Measurements from ENCODE around the gene BCAM. TPM values are rescaled to one million over a fixed set of nuclear protein-coding genes. Genes with fewer than 3 reads are reported as not detected.

BCAM gene
- total RNA-seq, 1 experiment from 2014 or later: 23.9 TPM

DNA sequence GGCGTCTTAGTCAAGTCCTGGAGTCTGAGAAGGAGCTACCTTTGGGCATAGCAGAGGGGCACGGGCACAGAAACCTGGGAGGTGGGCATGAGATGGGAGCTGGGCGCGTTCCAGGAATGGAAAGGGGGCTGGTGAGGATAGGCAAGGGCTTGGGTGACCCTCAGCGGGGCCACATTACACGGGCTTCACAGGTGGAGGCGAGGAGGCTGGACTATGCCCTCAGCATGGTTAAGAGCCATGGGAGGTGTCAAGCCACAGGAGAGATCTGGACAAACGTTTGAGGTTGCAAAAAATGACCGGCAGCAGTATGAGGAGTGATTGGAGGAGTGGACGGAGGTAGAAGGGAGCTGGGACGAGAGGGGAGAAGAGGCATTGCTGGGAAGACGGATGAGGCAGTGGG, 58.7 kb downstream of the BCAM start:
- H3K4me3 ChIP-seq (ENCODE audit: insufficient read depth, low read depth, low read length): no peak overlapping the region
- H3K27me3 ChIP-seq (ENCODE audit: control insufficient read depth, insufficient read depth, low read length): no peaks in the 10 kb centered on the region
- peak; percentile 22 for DNase-seq
- peaks cover 36% of the 10 kb centered on the region for H3K36me3 ChIP-seq (replicated peaks; ENCODE audit: control insufficient read depth, insufficient read depth, low read length)

DNA sequence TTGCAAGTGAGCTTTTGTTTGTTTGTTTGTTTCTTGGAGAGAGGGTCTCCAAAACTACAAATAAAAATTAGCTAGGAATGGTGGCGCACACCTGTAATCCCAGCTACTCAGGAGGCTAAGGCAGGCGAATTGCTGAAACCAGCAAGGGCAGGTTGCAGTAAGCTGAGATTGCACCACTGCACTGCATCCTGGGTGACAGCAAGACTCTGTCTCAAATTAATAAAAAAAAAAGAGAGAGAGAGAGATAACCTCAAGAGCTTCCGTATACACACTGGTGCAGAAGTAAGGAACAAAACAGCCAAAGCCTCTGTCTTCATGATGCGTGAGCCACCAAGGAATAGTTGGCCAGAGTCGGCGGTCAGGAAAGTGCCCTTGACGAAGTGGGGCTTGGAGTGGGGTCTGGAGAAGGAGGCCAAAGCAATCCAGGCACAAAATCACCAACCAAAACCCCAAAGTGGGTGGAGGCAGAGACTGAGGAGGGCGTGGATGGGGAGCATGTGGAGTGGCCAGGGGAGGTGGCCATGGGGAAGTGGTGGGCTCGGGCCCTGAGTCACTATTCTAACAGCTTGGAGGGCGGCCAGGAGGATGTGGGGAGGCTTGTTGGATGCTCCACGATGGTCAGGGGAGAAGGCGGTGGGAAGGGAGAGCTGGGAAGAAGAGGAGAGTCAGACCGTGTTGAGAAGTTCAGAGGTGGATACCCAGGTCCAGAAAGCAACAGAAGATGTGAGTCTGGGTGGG, 61.0 kb downstream of the BCAM start:
- no peak overlapping the region for H3K4me3 ChIP-seq (ENCODE audit: insufficient read depth, low read depth, low read length)
- peaks cover 56% of the 10 kb centered on the region for H3K36me3 ChIP-seq (replicated peaks; ENCODE audit: control insufficient read depth, insufficient read depth, low read length)
- no peaks in the 10 kb centered on the region for H3K27me3 ChIP-seq (ENCODE audit: control insufficient read depth, insufficient read depth, low read length)
- DNase-seq: no peak

Other genes with a start within 250 kb of the BCAM start
- not detected in 2 replicates for gene IGSF23, start 195.5 kb upstream of the BCAM start, total RNA-seq (2014; rRNA removed; shearing (Covaris generic))
- 42.3 and 49.0 TPM in 2 replicates for gene PVR, start 165.2 kb upstream of the BCAM start, total RNA-seq (2014; rRNA removed; shearing (Covaris generic))
- 0.17 and 1.1 TPM in 2 replicates for gene CEACAM19, start 137.6 kb upstream of the BCAM start, total RNA-seq (2014; rRNA removed; shearing (Covaris generic))
- gene CEACAM16, start 110.0 kb upstream of the BCAM start, total RNA-seq (2014; rRNA removed; shearing (Covaris generic)): not detected in 2 replicates
- 7.3 and 8.3 TPM in 2 replicates for gene BCL3, start 60.4 kb upstream of the BCAM start, total RNA-seq (2014; rRNA removed; shearing (Covaris generic))
- 15.3 and 16.3 TPM in 2 replicates for gene CBLC, start 31.2 kb upstream of the BCAM start, total RNA-seq (2014; rRNA removed; shearing (Covaris generic))
- 152 and 207 TPM in 2 replicates for gene NECTIN2, start 37.2 kb downstream of the BCAM start, total RNA-seq (2014; rRNA removed; shearing (Covaris generic))
- gene TOMM40, start 82.2 kb downstream of the BCAM start, total RNA-seq (2014; rRNA removed; shearing (Covaris generic)): 160 and 204 TPM in 2 replicates
- 826 and 994 TPM in 2 replicates for gene APOE, start 96.7 kb downstream of the BCAM start, total RNA-seq (2014; rRNA removed; shearing (Covaris generic))
- 65.6 and 139 TPM in 2 replicates for gene APOC1, start 105.5 kb downstream of the BCAM start, total RNA-seq (2014; rRNA removed; shearing (Covaris generic))
- not detected in 2 replicates for gene APOC4, start 133.1 kb downstream of the BCAM start, total RNA-seq (2014; rRNA removed; shearing (Covaris generic))
- not detected in 2 replicates for gene APOC2, start 136.9 kb downstream of the BCAM start, total RNA-seq (2014; rRNA removed; shearing (Covaris generic))
- gene CLPTM1, start 146.3 kb downstream of the BCAM start, total RNA-seq (2014; rRNA removed; shearing (Covaris generic)): 38.5 and 64.1 TPM in 2 replicates
- gene RELB, start 192.4 kb downstream of the BCAM start, total RNA-seq (2014; rRNA removed; shearing (Covaris generic)): 2.7 and 4.1 TPM in 2 replicates
- 31.4 and 35.2 TPM in 2 replicates for gene CLASRP, start 229.9 kb downstream of the BCAM start, total RNA-seq (2014; rRNA removed; shearing (Covaris generic))